Ovary (tissue), 9 donors: Measurements from ENCODE around the gene CST4. TPM values are rescaled to one million over a fixed set of nuclear protein-coding genes. Genes with fewer than 3 reads are reported as not detected.

Experiments
- DNase-seq, 5 donors: peaks; one replicate each; pipeline ENCODE4 v3.0.0-alpha.2; 2019 to 2020
- H3K27ac ChIP-seq, 2 donors: fragments of 200-600 bp; one replicate each; pipeline versions ENCODE4 v1.5.1 to v1.8.0; 2019 to 2022
- H3K27me3 ChIP-seq: fragments of 200-600 bp; one replicate; pipeline ENCODE4 v1.8.0; 2022
- H3K36me3 ChIP-seq: fragments of 200-600 bp; sonication (generic); one replicate; pipeline ENCODE4 v1.5.1; 2019
- H3K4me1 ChIP-seq: one replicate; pipeline ENCODE4 v1.8.1; 2013; ENCODE audit warnings: mild to moderate bottlenecking, moderate library complexity; ENCODE audit not compliant: insufficient read depth
- H3K4me3 ChIP-seq: fragments of 200-600 bp; sonication (generic); one replicate; pipeline ENCODE4 v1.5.1; 2017
- H3K9me3 ChIP-seq, 2 donors: fragments of 200-600 bp in 1 of 2; sonication (generic) in 1 of 2; one replicate each; pipeline versions ENCODE4 v1.5.1 to v1.8.1; 2013 to 2019; ENCODE audit warnings: mild to moderate bottlenecking in 1 of 2, moderate library complexity in 1 of 2
- CTCF ChIP-seq, 3 donors: fragments of 450-650 bp in 2 of 3; fragments of 200-600 bp in 1 of 3; IDR thresholded peaks; one replicate each; pipeline versions ENCODE4 v1.5.1 to v1.8.0; 2016 to 2022; ENCODE audit warnings: antibody characterized with exemption in 3 of 3, mild to moderate bottlenecking in 1 of 3
- EP300 ChIP-seq: sonication (generic); formaldehyde crosslinking; IDR thresholded peaks from one replicate; pipeline ENCODE4 v1.6.1; 2017; ENCODE audit warnings: antibody characterized with exemption
- POLR2A ChIP-seq: fragments of 450-650 bp; IDR thresholded peaks from one replicate; pipeline ENCODE4 v1.6.1; 2017; ENCODE audit warnings: antibody characterized with exemption, mild to moderate bottlenecking, moderate library complexity
- WGBS, 3 donors: extraction: QIAGEN DNeasy Blood & Tissue Kit in 1 of 3; methylation state at CpG; one replicate each; pipeline versions ENCODE4 v1.1.5 to v1.1.7; 2013 to 2017; 5-methylcytosine and 5-hydroxymethylcytosine counted together
- intact Hi-C, 4 donors: fragments of 100-400 bp; cut with DNase I; formaldehyde crosslinking; loops; one replicate each; pipeline versions ENCODE4 v1.11.0 to v1.15.1; 2022 to 2023
- polyA plus RNA-seq, 2 donors: library from polyadenylated mRNA; stranded (reverse); fragments of 200-250 nt in 1 of 2; fragments of 350-450 nt in 1 of 2; fragmentation: Illumina TruSeq in 1 of 2; extraction: RNeasy Lipid Tissue Mini Kit (QIAGEN cat#74804) in 1 of 2; gene quantifications; one replicate each; pipeline ENCODE4 v1.2.3, GENCODE V29; 2013 to 2014
- total RNA-seq, 7 donors: library from RNA; depleted of rRNA in 2 of 7; stranded (reverse); fragments of >200 nt in 2 of 7; fragmentation: NEBNext Ultra II Directional in 3 of 7; extraction: Animal tissue kit (Norgen Biotek cat#: 25700) in 3 of 7; gene quantifications; one replicate each; pipeline versions ENCODE4 v1.1.0 to v1.2.4, GENCODE V29; 2016 to 2023
- donor health status: DM: no; HTN: no; CAD: no; lungs with moderate emphysema.
- donor health status: DM: no; HTN: no; CAD: no.
- donor health status: Bipolar disorder and iron deficiency.
- donor health status: DM: yes; HTN: yes; CAD: no.
- donor health status: DM: no; HTN: no; CAD: no.
- donor health status: DM: yes; HTN: yes; CAD: no.

CST4 gene
- total and polyA plus RNA-seq, 9 donors = not detected

- H3K4me1 ChIP-seq = peaks cover 2% of the 10 kb centered on the region
- no peak for TF ChIP-seq CTCF (IDR thresholded peaks at IDR 0.05)
- TF ChIP-seq EP300 = no peak
- no peak for TF ChIP-seq POLR2A
- H3K27ac ChIP-seq = no peak overlapping the region
- no peaks in the 10 kb centered on the region for H3K9me3 ChIP-seq
- no peaks in the 10 kb centered on the region for H3K36me3 ChIP-seq
- no peaks in the 10 kb centered on the region for H3K27me3 ChIP-seq
- intact Hi-C loops = no loop called here
- DNase-seq = no peak
- WGBS, 3 donors = 87 to 92% (median 90%) methylated on average over 7 of the region's 7 CpGs
- no peak overlapping the region for H3K4me3 ChIP-seq
Observed at GRCh38 chr20:23679133-23680092, 9.4 kb downstream of the CST4 start.

- Histone ChIP-seq H3K9me3 (no peaks in the 10 kb centered on the region), H3K27ac (no peak overlapping the region), H3K4me1 (no peaks in the 10 kb centered on the region), H3K4me3 (no peak overlapping the region), H3K27me3 (no peaks in the 10 kb centered on the region), H3K36me3 (no peaks in the 10 kb centered on the region)
- intact Hi-C loops = no loop called here
- WGBS, 3 donors = 58 to 81% (median 67%) methylated on average over 1 of the region's 1 CpG
- no peak for DNase-seq
- no peak for TF ChIP-seq CTCF (IDR thresholded peaks at IDR 0.05)
- TF ChIP-seq EP300 = no peak
- TF ChIP-seq POLR2A = no peak
Observed at GRCh38 chr20:23673209-23673608, 15.6 kb downstream of the CST4 start.

GRCh38 chr20:23672158-23672557, 16.7 kb downstream of the CST4 start:
- DNase-seq = no peak
- 87 to 100% (median 94%) methylated on average over 1 of the region's 1 CpG for WGBS, 3 donors
- Histone ChIP-seq H3K4me1 (no peaks in the 10 kb centered on the region), H3K9me3 (no peaks in the 10 kb centered on the region), H3K27ac (no peak overlapping the region), H3K4me3 (no peak overlapping the region), H3K27me3 (no peaks in the 10 kb centered on the region), H3K36me3 (no peaks in the 10 kb centered on the region)
- intact Hi-C loops = no loop called here
- TF ChIP-seq CTCF (IDR thresholded peaks at IDR 0.05) = no peak

- H3K4me1 ChIP-seq = no peaks in the 10 kb centered on the region
- WGBS, 3 donors = 60 to 73% (median 61%) methylated on average over 3 of the region's 3 CpGs
- no peaks in the 10 kb centered on the region for H3K9me3 ChIP-seq
- no peak overlapping the region for H3K4me3 ChIP-seq
- TF ChIP-seq POLR2A (no peak), EP300 (no peak), CTCF (IDR thresholded peaks at IDR 0.05) (no peak)
- H3K36me3 ChIP-seq = no peaks in the 10 kb centered on the region
- no peak overlapping the region for H3K27ac ChIP-seq
- intact Hi-C loops = no loop called here
- H3K27me3 ChIP-seq = no peaks in the 10 kb centered on the region
- DNase-seq = no peak
Observed at GRCh38 chr20:23671479-23671878, 17.4 kb downstream of the CST4 start.
